LoVo (cell line): ENCODE data around the gene NECAB3.
A peak's percentile ranks its signal among the peaks of the same experiment; 100 is the strongest.

Source experiments
- DNase-seq: peaks from one replicate; pipeline ENCODE4 v3.0.0-alpha.2; 2016; ENCODE audit warnings: low spot score

NECAB3 gene

GRCh38 chr20:33697129-33697528 is 22.9 kb upstream of the NECAB3 start:
- no peak for DNase-seq

DNA sequence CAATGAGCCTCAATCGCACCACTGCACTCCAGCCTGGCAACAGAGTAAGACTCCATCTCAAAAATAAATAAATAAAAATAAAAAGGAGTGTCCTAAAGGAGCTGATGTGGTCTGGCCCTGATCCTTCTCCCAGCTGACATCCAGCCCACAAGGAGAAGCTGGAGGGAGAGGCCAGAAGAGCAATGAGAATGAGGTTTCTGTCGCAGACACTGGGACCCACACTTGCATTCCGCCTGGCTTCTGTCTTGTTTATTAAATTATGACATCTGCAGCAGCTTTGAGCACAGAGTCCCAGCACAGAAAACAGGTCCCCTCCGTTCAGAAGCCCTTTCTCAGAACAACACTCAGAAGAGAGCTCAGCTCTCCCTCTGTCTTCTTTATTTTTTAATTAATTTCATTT is 22.2 kb upstream of the NECAB3 start:
- DNase-seq = no peak

GRCh38 chr20:33694639-33695012 is 20.4 kb upstream of the NECAB3 start:
- DNase-seq = no peak

GRCh38 chr20:33693741-33694638 is 19.8 kb upstream of the NECAB3 start:
- no peak for DNase-seq

GRCh38 chr20:33693289-33693688 is 19.1 kb upstream of the NECAB3 start:
- no peak for DNase-seq

DNA sequence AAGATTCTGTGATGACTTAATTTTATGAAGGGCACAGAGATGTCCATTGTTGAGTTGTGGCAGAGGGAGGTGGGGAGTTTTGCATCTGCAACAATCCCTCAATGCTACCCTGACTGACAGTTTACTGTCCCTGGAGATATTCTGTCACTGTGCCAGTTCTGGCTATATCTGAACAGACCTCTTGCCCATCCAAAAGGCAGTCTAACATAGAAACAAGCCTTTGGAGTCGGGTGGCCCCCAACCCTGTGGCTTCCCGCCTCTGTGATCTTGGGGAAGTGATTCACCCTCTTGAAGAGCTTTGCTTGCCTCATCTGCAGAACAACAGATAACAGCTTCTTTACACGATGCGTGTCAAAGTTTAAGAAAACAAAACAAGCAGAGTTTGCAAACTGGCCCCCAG is 15.7 kb upstream of the NECAB3 start:
- no peak for DNase-seq

- no peak for DNase-seq
Observed at GRCh38 chr20:33689493-33689892, 15.3 kb upstream of the NECAB3 start.

DNA sequence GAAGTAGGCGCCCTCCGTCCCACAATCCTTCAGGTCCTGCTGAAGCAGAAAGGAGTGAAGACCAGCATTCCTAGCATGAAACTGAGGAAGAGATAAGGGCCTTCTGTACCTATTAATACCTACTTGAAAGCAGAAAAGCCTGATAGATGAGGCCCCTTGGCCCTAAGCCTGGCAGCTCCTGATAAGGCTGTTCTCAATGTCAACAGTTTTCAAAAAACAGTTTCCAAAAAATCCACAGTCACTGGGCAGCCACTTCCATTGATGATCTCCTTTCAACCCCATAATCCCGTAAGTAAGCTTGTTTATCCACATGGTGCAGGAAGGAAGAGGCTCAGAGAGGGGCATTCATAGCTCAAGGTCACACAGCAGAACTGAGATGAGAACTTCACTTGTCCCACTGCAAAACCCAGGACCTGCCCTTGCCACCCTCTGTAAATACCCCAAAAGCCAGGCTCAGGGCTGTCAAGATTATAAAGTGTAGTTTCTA is 14.8 kb upstream of the NECAB3 start:
- no peak for DNase-seq

DNA sequence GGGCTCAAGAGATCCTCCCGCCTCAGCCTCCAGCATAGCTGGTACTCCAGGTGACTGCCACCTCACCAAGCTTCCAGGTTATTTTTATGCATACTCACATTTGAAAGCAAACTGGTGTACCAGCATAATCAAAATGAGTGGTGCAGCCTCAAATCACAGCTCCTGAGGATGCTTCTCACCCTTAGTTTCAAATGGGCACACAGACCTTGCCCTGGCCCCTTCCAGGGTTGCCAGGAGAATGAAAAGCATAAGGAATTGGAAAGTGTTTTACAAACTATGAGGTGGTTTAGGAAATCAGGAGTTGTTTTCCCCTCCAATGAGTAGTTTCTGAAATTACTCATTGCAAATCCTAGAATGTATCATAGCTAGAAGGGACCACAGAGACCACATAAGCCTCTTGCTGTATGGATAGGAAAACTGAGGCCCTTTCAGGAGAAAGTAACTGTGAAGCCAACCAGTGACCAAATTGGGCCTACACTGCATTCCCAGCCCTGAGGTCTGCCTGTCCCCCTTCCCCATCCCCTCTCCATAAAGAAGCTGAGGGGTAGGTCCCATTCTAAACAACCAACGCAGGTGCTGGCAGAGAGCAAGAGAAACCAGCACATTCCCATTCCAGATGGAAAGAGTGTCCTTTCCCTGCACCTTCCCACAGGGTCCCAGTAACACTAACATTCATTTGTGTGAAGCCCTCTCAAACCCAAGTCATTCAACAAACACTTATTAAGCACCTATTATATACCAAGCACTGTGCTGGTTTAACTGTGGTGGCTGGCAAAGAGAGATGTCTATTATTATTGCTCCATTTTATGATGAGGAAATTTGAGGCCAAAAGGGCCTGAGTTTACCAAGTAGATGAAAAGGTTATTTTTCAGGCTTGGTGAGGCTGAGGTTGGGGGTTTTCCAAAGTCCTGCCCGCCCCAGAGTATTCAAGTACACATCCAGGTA is 14.0 kb upstream of the NECAB3 start:
- DNase-seq = no peak

DNA sequence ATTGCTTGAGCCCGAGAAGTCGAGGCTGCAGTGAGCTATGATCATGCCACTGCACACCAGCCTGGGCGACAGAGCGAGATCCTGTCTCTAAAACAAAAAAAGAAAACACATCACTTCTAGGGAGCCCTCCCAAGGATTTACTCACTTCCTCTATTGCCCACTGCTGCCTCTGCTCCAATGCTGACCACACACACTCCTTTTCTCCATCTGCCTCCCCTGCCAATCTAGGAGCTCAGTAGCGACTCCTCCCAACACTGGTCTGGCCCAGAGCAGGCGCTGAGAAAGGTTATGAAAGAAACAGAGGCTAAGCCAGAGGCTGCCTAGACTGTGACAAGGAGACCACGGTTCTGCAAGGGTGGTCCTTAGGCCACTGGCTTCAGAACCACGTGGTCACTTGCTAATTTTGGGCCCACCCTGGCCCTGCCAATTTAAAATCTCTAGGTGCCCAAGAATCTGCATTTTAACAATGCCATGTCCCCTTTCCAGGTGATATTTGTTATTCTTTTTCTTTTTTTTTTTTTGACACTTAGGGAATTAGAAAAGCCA is 13.2 kb upstream of the NECAB3 start:
- no peak for DNase-seq

DNA sequence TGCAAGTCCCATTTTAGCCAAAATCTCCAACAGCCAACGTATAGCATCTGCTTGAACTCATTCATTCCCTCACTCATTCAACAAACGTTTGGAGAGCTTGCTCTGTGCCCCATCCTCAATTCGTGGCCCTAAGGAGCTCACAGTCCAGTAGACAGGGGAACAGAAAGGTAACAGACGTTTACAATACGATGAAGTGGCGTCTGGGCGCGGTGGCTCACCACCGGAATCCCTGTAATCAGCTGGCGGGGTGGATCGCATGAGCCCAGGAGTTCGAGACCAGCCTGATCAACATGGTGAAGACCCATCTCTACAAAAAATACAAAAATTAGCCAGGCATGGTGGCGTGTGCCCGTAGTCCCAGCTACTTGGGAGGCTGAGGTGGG is 12.7 kb upstream of the NECAB3 start:
- no peak for DNase-seq

GRCh38 chr20:33686100-33686983 is 12.1 kb upstream of the NECAB3 start, which contains the start of gene E2F1:
TSS of gene E2F1 (minus strand) at chr20:33686385. CDS start at chr20:33686264, 121 bp downstream.
- DNase-seq = peak; percentile 93

DNA sequence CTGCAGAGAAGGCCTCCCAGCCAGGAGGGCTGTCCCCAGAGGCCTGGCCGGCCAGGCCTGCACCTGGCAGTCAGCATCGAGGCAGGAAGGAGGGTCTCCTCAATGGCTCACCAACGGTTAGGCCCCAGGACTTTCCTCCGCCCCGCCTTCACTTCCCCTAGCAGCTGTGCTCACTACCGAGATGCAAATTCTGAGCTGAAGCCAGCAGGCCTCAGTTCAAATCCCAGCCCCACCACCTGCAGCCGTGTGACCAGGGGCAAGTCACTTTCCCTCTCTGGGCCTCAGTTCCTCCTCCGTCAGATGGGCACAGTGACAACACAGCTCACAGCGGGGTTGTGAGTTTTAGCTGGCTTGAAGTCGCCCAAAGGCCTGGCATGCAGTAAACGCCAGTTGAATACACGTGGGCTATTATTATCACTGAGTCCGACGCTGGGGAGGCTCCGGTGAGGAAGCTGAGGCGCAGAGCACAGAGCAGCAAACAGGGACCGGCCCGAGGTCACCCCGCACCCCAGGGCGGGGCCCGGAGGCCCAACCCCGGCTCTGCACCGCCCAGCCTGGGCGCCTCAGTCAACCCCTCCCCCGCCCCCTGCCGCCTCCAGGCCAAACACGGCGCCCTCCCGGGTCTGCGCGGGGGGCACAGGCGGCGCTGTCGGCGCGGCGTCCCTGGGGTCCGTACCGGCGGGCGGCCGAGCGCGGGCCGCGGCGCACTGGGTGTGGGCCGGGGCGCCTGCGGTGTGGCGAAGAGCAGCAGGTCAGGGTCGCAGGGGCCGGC is 11.3 kb upstream of the NECAB3 start:
- no peak for DNase-seq

GRCh38 chr20:33684533-33685327 is 10.5 kb upstream of the NECAB3 start:
- DNase-seq = no peak

GRCh38 chr20:33681728-33682353 is 7.6 kb upstream of the NECAB3 start:
- no peak for DNase-seq

DNA sequence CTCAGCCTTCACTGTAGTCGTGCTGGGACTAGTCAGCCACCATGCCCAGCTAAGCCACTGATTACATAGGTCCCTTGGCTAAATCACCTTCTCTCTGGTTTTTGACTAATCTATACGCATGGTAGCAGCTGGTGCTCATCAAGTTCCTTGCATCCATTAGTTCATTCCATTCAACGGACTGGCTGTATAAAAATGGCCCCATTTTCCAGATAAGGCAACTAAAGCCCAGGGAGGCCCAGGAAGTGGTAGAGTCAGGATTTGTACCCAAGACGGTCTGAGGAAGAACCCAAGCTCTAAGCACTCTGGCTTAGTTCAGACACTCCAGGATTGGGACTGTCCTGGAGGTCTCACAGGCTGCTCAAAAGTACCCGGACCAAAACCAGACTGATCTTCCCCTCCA is 7.1 kb upstream of the NECAB3 start:
- no peak for DNase-seq

GRCh38 chr20:33680686-33681085 is 6.5 kb upstream of the NECAB3 start:
- DNase-seq = no peak

GRCh38 chr20:33679758-33680485 is 5.7 kb upstream of the NECAB3 start:
- DNase-seq = no peak
